A549 (cell line): ENCODE results near the gene SUPT7L.

Source experiments
- CTCF ChIP-seq: fragments of >200 bp; sonication (Bioruptor Twin); formaldehyde crosslinking; IDR thresholded peaks from 3 replicates; pipeline ENCODE4 v1.5.1; 2016
- ESRRA ChIP-seq: fragments of 150-350 bp; IDR thresholded peaks from 2 replicates; pipeline ENCODE4 v1.6.1; 2014; ENCODE audit warnings: mild to moderate bottlenecking, low read length, borderline replicate concordance
- RAD21 ChIP-seq, 2 experiments: fragments of >200 bp in 1 of 2; sonication (Bioruptor Twin) in 1 of 2; formaldehyde crosslinking in 1 of 2; IDR thresholded peaks in 1 of 2; conservative IDR thresholded peaks in 1 of 2; 2 replicates in 1 of 2; 3 replicates in 1 of 2; pipeline ENCODE4 v1.6.1; 2012 to 2018; ENCODE audit warnings: inconsistent platforms in 1 of 2
- REST ChIP-seq: fragments of 200-600 bp; sonication (generic); IDR thresholded peaks from 2 replicates; pipeline ENCODE4 v1.6.1; 2016; ENCODE audit warnings: antibody characterized with exemption, mild to moderate bottlenecking, moderate library complexity

DNA sequence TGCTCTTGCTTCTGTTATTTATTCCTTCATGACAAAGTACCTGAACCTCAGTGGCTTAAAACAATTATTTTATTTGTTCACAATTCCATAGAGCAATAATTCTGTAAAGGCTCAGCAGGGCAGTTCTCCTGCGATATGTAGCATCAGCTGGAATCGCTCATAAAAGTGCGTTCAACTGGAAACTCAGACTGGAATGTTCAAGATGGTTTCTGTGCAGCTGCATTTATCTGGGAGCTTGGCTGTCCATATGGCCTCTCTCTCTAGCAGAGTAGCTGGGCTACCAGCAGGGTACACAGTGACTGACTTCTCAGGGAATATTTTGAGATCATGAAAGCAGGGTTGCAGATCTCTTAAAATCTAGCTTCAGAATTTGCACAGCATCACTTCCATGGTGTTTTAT, 48.1 kb downstream of the SUPT7L start:
- TF ChIP-seq RAD21 (conservative IDR thresholded peaks at IDR 0.05 in 1 of 2, IDR thresholded peaks at IDR 0.05 in 1 of 2) (no peak), CTCF (no peak), REST (no peak), ESRRA (no peak)
